Panc1 (cell line): ENCODE measurements around the gene AHDC1. TPM values are rescaled to one million over a fixed set of nuclear protein-coding genes. Genes with fewer than 3 reads are reported as not detected.

Experiments
- ATAC-seq: fragments of 200-7000 bp; cut with Tn5 transposase; 2 replicates; pipeline ENCODE4 v1.9.1; 2020; ENCODE audit warnings: mild to moderate bottlenecking, moderate library complexity
- BruUV-seq: library from RNA; stranded (reverse); fragments of 400-500 nt; replicated peaks from 2 replicates; lab custom pipeline; 2021; lab: Mats Ljungman, UMichigan
- CTCF ChIA-PET: fragments of 300-600 bp; sonication (Branson Sonifier 250); formaldehyde crosslinking; loops from one replicate; lab custom pipeline; 2022; ENCODE audit warnings: antibody characterized with exemption; lab: Charles Lee
- POLR2A ChIA-PET: fragments of 300-600 bp; sonication (Branson Sonifier 250); formaldehyde crosslinking; loops from one replicate; lab custom pipeline; 2022; ENCODE audit warnings: antibody characterized with exemption; lab: Charles Lee
- DNase-seq: peaks from one replicate; pipeline ENCODE4 v3.0.0-alpha.2; 2010; ENCODE audit warnings: low read depth, low spot score
- H3K27ac ChIP-seq: 2 replicates; pipeline ENCODE4 v1.5.1; 2011; ENCODE audit warnings: mild to moderate bottlenecking, low read length, inconsistent platforms
- H3K27me3 ChIP-seq: fragments of 200-500 bp; sonication (Bioruptor generic); 2 replicates; pipeline ENCODE4 v1.6.0; 2014; ENCODE audit warnings: low read length, inconsistent platforms; ENCODE audit not compliant: control insufficient read depth, insufficient read depth
- H3K36me3 ChIP-seq: fragments of 200-500 bp; sonication (Bioruptor generic); 2 replicates; pipeline ENCODE4 v1.5.1; 2014; ENCODE audit warnings: inconsistent platforms, mild to moderate bottlenecking, low read length, moderate library complexity; ENCODE audit not compliant: control insufficient read depth, insufficient read depth
- H3K4me1 ChIP-seq: 2 replicates; pipeline ENCODE4 v1.5.1; 2011; ENCODE audit warnings: inconsistent platforms, mild to moderate bottlenecking, low read length, moderate library complexity; ENCODE audit not compliant: control insufficient read depth, insufficient read depth
- H3K4me3 ChIP-seq, 2 experiments: 2 replicates each; pipeline ENCODE4 v1.5.1; 2011 to 2012; ENCODE audit warnings: low read depth in 2 of 2, low read length in 2 of 2, mild to moderate bottlenecking in 2 of 2, inconsistent platforms in 1 of 2, moderate library complexity in 1 of 2
- H3K9me3 ChIP-seq: fragments of 200-500 bp; sonication (Bioruptor generic); 2 replicates; pipeline ENCODE4 v1.5.1; 2014; ENCODE audit warnings: low read depth, mild to moderate bottlenecking, inconsistent platforms, low read length, moderate library complexity; ENCODE audit not compliant: control insufficient read depth, insufficient read depth
- POLR2AphosphoS5 ChIP-seq: IDR thresholded peaks from 2 replicates; pipeline ENCODE4 v1.6.1; 2012; ENCODE audit warnings: mild to moderate bottlenecking, low read depth, low read length, moderate library complexity
- SIN3A ChIP-seq: IDR thresholded peaks from 2 replicates; pipeline ENCODE4 v1.6.1; 2012; ENCODE audit warnings: low read depth, mild to moderate bottlenecking, low read length, moderate library complexity, borderline replicate concordance; ENCODE audit not compliant: insufficient read depth
- TCF7L2 ChIP-seq: IDR thresholded peaks from 2 replicates; pipeline ENCODE4 v1.6.1; 2011; ENCODE audit warnings: mild to moderate bottlenecking, low read depth, low read length, inconsistent platforms
- in situ Hi-C: cut with HindIII; loops from 2 replicates; pipeline ENCODE4 v1.10.0; 2016; ENCODE audit warnings: low sequenced_read_pairs, low pct_unique_long_range_greater_than_20kb
- intact Hi-C: fragments of 100-400 bp; cut with micrococcal nuclease; formaldehyde crosslinking; loops from one replicate; pipeline ENCODE4 v1.10.0; 2022; ENCODE audit not compliant: unreplicated experiment
- total RNA-seq: library from RNA; stranded (reverse); gene quantifications from one replicate; pipeline ENCODE4 v1.2.1, GENCODE V29; 2021; ENCODE audit not compliant: unreplicated experiment
- TF ChIP-seq, protein P1 (sequence below): fragments of 450-650 bp; IDR thresholded peaks from 2 replicates; pipeline ENCODE4 v1.5.1; 2017; ENCODE audit warnings: mild to moderate bottlenecking
- TF ChIP-seq, protein P2 (sequence below), 2 experiments: IDR thresholded peaks; 2 replicates each; pipeline ENCODE4 v1.6.1; 2011 to 2012; ENCODE audit warnings: low read depth in 2 of 2, control low read depth in 1 of 2, low read length in 1 of 2, mild to moderate bottlenecking in 1 of 2, moderate library complexity in 1 of 2; ENCODE audit not compliant: insufficient read depth in 1 of 2

Gene AHDC1
- total RNA-seq, 1 experiment from 2014 or later = 47.1 TPM

DNA sequence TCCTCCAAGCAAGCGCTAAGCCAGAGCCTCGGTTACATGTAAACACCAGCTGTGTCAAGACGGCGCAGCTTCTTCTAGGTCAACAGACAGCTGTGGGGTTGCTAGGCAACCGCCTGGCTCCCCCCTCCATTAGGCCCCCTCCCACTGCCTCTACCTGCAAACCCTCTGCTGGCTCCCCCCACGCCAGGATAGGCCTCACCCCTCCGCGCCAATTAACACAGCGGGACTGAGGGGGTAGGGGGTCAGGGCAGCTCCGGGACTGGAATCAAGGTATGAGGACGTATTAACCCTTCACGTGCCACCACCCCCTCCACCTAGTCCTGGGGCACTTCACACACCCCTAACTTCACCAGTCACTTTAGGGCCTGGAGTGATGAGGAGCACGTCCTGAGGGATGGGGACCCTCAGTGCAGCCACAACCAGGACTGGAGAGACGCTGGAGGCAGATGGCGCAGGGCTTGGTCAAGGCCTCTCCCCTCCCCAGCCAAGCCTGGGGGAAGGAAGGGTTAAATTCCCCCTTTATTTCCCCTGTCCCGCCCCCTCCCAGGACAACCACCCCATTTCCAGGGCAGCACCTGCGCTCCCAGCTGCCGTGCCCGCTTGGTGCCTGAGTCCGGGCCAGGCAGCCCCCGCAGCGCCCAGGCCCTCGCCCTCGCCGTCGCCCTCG lies 76.6 kb downstream of the AHDC1 start:
- intact Hi-C loops = no loop called here
- CTCF ChIA-PET = interaction anchor here (0.6 kb wide), 1 partner anchor 61 kb away, joined by 5 read pairs; no protein-coding TSS in a partner anchor
- H3K4me1 ChIP-seq = peaks cover 30% of the 10 kb centered on the region

DNA sequence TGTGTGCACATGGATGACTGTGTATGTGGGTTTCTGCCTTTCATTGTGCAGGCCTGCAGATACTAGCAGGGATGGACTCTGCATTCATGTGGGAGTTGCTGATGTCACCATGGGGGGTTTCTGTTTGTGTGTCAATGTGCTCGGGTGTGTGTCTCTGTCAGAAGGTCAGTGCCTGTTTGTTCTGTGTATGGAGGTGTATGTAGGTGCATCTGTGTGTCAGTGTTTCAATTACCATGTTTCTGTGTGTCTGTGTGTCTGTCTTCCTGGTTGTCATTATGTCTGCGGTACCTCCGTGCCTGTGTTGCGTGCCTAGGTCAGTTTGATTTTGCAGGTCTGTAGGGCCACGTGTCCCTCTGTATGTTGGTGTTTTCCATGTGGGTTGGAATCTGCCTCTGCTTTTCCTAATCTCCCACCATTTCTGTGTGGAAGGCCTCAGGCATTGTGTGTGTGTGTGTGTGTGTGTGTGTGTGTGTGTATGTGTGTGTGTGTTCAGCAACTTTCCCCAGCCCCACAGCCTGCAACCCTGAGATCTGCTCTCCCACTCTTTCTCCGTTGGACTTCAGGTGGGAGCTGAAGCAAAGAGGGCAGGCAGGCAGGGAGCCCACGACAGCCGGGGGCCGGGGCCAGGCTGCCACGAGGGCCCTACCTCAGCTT lies 77.2 kb downstream of the AHDC1 start:
- POLR2A ChIA-PET = interaction anchor here (0.6 kb wide), 1 partner anchor 29 kb away, joined by 3 read pairs; no protein-coding TSS in a partner anchor
- Histone ChIP-seq H3K27me3 (no peaks in the 10 kb centered on the region), H3K27ac (no peak overlapping the region), H3K4me3 (no peak overlapping the region), H3K4me1 (peaks cover 30% of the 10 kb centered on the region), H3K9me3 (no peaks in the 10 kb centered on the region), H3K36me3 (no peaks in the 10 kb centered on the region)
- BruUV-seq = no TSS peak
- in situ Hi-C loops (no loop called here), intact Hi-C loops (no loop called here)
- TF ChIP-seq, protein P1, sequence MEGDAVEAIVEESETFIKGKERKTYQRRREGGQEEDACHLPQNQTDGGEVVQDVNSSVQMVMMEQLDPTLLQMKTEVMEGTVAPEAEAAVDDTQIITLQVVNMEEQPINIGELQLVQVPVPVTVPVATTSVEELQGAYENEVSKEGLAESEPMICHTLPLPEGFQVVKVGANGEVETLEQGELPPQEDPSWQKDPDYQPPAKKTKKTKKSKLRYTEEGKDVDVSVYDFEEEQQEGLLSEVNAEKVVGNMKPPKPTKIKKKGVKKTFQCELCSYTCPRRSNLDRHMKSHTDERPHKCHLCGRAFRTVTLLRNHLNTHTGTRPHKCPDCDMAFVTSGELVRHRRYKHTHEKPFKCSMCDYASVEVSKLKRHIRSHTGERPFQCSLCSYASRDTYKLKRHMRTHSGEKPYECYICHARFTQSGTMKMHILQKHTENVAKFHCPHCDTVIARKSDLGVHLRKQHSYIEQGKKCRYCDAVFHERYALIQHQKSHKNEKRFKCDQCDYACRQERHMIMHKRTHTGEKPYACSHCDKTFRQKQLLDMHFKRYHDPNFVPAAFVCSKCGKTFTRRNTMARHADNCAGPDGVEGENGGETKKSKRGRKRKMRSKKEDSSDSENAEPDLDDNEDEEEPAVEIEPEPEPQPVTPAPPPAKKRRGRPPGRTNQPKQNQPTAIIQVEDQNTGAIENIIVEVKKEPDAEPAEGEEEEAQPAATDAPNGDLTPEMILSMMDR = no peak
- TF ChIP-seq, protein P2, sequence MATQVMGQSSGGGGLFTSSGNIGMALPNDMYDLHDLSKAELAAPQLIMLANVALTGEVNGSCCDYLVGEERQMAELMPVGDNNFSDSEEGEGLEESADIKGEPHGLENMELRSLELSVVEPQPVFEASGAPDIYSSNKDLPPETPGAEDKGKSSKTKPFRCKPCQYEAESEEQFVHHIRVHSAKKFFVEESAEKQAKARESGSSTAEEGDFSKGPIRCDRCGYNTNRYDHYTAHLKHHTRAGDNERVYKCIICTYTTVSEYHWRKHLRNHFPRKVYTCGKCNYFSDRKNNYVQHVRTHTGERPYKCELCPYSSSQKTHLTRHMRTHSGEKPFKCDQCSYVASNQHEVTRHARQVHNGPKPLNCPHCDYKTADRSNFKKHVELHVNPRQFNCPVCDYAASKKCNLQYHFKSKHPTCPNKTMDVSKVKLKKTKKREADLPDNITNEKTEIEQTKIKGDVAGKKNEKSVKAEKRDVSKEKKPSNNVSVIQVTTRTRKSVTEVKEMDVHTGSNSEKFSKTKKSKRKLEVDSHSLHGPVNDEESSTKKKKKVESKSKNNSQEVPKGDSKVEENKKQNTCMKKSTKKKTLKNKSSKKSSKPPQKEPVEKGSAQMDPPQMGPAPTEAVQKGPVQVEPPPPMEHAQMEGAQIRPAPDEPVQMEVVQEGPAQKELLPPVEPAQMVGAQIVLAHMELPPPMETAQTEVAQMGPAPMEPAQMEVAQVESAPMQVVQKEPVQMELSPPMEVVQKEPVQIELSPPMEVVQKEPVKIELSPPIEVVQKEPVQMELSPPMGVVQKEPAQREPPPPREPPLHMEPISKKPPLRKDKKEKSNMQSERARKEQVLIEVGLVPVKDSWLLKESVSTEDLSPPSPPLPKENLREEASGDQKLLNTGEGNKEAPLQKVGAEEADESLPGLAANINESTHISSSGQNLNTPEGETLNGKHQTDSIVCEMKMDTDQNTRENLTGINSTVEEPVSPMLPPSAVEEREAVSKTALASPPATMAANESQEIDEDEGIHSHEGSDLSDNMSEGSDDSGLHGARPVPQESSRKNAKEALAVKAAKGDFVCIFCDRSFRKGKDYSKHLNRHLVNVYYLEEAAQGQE (IDR thresholded peaks at IDR 0.05; ENCODE audit: insufficient read depth in 1 of 2, low read depth in 2 of 2, low read length in 1 of 2) = no peak
- TF ChIP-seq SIN3A (no peak), TCF7L2 (no peak), POLR2AphosphoS5 (no peak)
- CTCF ChIA-PET = interaction anchor here (0.5 to 0.6 kb wide), 2 partner anchors 30 to 60 kb away, joined by 3 to 5 read pairs; no protein-coding TSS in a partner anchor
- ATAC-seq (no peak), DNase-seq (no peak)

More for the DNA sequence above, 76.6 kb downstream of the AHDC1 start:
- no TSS peak for BruUV-seq
- Histone ChIP-seq H3K27ac (peak overlapping the region; percentile 37; the same call in 1 of the 2 replicates), H3K9me3 (no peaks in the 10 kb centered on the region), H3K4me3 (peak overlapping the region; percentile 8 to 30; a peak in 3 of 4 replicates), H3K36me3 (no peaks in the 10 kb centered on the region), H3K27me3 (no peaks in the 10 kb centered on the region)
- in situ Hi-C loops = no loop called here
- POLR2A ChIA-PET = interaction anchor here (0.6 kb wide), 2 partner anchors 11 to 29 kb away, joined by 3 read pairs; no protein-coding TSS in a partner anchor
- TF ChIP-seq POLR2AphosphoS5 (no peak), SIN3A (no peak), TCF7L2 (no peak)
- TF ChIP-seq, protein P1 = no peak
- TF ChIP-seq, protein P2 (IDR thresholded peaks at IDR 0.05; ENCODE audit: insufficient read depth in 1 of 2, low read depth in 2 of 2, low read length in 1 of 2) = no peak
- peak; percentile 32 for ATAC-seq
- no peak for DNase-seq
